ENCODE data around the gene INSM1.

- no peak for TF ChIP-seq CTCF (IDR thresholded peaks at IDR 0.05)
- no peak for TF ChIP-seq POLR2A (IDR thresholded peaks at IDR 0.05)
- TF ChIP-seq EP300 (IDR thresholded peaks at IDR 0.05), result no peak
These were observed 46.8 kb upstream of the INSM1 start for GRCh38 chr20:20321134-20321533.
